DND-41 (cell line): ENCODE data around the gene POLDIP3.
A peak's percentile ranks its signal among the peaks of the same experiment; 100 is the strongest.
"Not testable (repeated sequence)": the region's sequence is repeated elsewhere in the genome, so short reads cannot be mapped to it uniquely, and the experiment has no call there.

ENCODE experiments used
- ATAC-seq: fragments of 200-7000 bp; cut with Tn5 transposase; 3 replicates; pipeline ENCODE4 v1.9.1; 2021; ENCODE audit warnings: low read depth; ENCODE audit not compliant: insufficient read depth
- DNase-seq: peaks from one replicate; pipeline ENCODE4 v3.0.0-alpha.2; 2020
- H2AFZ ChIP-seq: 2 replicates; pipeline ENCODE4 v1.6.0; 2012; ENCODE audit warnings: low read depth, low read length
- H3K27ac ChIP-seq: 2 replicates; pipeline ENCODE4 v1.5.1; 2012; ENCODE audit warnings: low read length, inconsistent platforms
- H3K27me3 ChIP-seq: fragments of 200-600 bp; sonication (generic); 2 replicates; pipeline ENCODE4 v1.6.0; 2012; ENCODE audit warnings: low read length, mild to moderate bottlenecking, inconsistent platforms; ENCODE audit not compliant: insufficient read depth, poor library complexity
- H3K36me3 ChIP-seq: 2 replicates; pipeline ENCODE4 v1.5.1; 2012; ENCODE audit warnings: low read length, inconsistent platforms; ENCODE audit not compliant: insufficient read depth
- H3K4me1 ChIP-seq: 2 replicates; pipeline ENCODE4 v1.5.1; 2012; ENCODE audit warnings: mild to moderate bottlenecking, low read length; ENCODE audit not compliant: insufficient read depth
- H3K4me2 ChIP-seq: 2 replicates; pipeline ENCODE4 v1.6.0; 2012; ENCODE audit warnings: mild to moderate bottlenecking, moderate library complexity, low read length, inconsistent platforms; ENCODE audit not compliant: insufficient read depth
- H3K4me3 ChIP-seq, 2 experiments: fragments of 200-600 bp in 1 of 2; shearing (Covaris generic) in 1 of 2; 2 replicates each; pipeline ENCODE4 v1.5.1; 2012 to 2016; ENCODE audit warnings: inconsistent platforms in 2 of 2, low read length in 2 of 2, mild to moderate bottlenecking in 2 of 2, low read depth in 1 of 2, moderate library complexity in 1 of 2
- H3K79me2 ChIP-seq: 2 replicates; pipeline ENCODE4 v1.6.0; 2012; ENCODE audit warnings: low read length, inconsistent platforms; ENCODE audit not compliant: insufficient read depth
- H3K9ac ChIP-seq: 2 replicates; pipeline ENCODE4 v1.6.0; 2012; ENCODE audit warnings: low read depth, mild to moderate bottlenecking, inconsistent platforms, low read length, moderate library complexity
- H3K9me3 ChIP-seq: 2 replicates; pipeline ENCODE4 v1.5.1; 2012; ENCODE audit warnings: low read length, moderate library complexity, mild to moderate bottlenecking, inconsistent platforms; ENCODE audit not compliant: insufficient read depth, severe bottlenecking
- H4K20me1 ChIP-seq: 2 replicates; pipeline ENCODE4 v1.6.0; 2012; ENCODE audit warnings: low read length; ENCODE audit not compliant: insufficient read depth
- CTCF ChIP-seq: IDR thresholded peaks from 2 replicates; pipeline ENCODE4 v1.5.1; 2012; ENCODE audit warnings: borderline replicate concordance, low read length, moderate library complexity, mild to moderate bottlenecking; ENCODE audit not compliant: poor library complexity, severe bottlenecking; ENCODE audit errors: extremely low read depth
- EZH2 ChIP-seq: IDR thresholded peaks from 3 replicates; pipeline ENCODE4 v1.6.1; 2012; ENCODE audit warnings: borderline replicate concordance, low read depth, mild to moderate bottlenecking, moderate library complexity, low read length, inconsistent platforms; ENCODE audit not compliant: severe bottlenecking

Gene POLDIP3

DNA sequence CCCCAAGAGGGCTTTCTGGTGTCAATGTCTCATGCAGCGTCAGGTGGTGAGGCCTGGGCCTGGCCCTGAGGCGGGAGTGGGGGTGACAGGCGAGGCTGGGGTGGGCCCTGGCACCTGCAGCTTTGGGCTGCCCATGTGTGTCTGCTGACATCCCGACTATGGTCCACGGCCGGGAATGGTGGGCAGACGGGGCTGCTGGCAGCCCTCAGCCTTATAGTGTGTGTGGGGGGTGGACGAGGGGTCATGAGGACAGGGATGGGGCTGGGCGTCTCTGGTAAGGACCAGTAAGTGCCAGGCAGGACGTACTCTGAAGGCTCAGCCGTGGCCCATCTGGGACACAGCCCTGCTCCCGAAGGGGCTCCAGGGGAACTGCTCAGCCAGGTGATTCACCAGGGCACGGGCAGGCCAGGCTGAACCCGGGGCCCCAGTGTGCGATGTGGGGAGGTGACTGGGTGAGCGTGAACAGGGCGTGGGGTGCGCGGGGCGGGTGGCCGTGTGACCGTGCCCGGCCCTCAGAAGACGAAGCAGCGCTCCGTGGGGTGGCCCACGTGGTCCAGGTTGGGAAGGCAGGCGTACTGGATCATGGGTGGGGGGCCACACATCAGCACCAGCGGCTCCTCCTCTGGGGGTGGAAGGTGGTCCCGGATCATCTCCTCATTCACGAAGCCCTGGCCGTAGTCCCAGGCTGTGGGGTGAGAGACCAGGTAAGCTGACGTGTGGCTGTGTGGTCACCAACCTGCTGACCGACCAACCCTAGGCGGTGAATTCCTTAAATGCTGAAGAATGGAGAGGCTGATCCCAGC lies 4.8 kb upstream of the POLDIP3 start:
- Histone ChIP-seq H2AFZ (no peak overlapping the region), H3K79me2 (peaks cover 2% of the 10 kb centered on the region), H3K9ac (no peak overlapping the region), H4K20me1 (no peaks in the 10 kb centered on the region), H3K36me3 (peaks cover 39% of the 10 kb centered on the region), H3K27ac (no peak overlapping the region), H3K4me3 (no peak overlapping the region), H3K9me3 (no peaks in the 10 kb centered on the region), H3K4me1 (peaks cover 27% of the 10 kb centered on the region), H3K4me2 (no peak overlapping the region), H3K27me3 (no peaks in the 10 kb centered on the region)
- DNase-seq (no peak), ATAC-seq (no peak)
- TF ChIP-seq CTCF (no peak), EZH2 (no peak)

GRCh38 chr22:42617155-42617983 lies 2.7 kb upstream of the POLDIP3 start:
- H3K36me3 ChIP-seq = peaks cover 30% of the 10 kb centered on the region
- peaks cover 41% of the 10 kb centered on the region for H3K4me1 ChIP-seq
- H2AFZ ChIP-seq = no peak overlapping the region
- no peak for DNase-seq
- no peaks in the 10 kb centered on the region for H3K27me3 ChIP-seq
- peaks cover 15% of the 10 kb centered on the region for H4K20me1 ChIP-seq
- 0 out of 2 replicates have a peak overlapping the region, but pooled peaks have one; percentile 19 for H3K27ac ChIP-seq
- no peak for ATAC-seq
- no peak overlapping the region for H3K9ac ChIP-seq
- H3K4me2 ChIP-seq = peak overlapping the region; percentile 1; the same call in 1 of the 2 replicates
- H3K9me3 ChIP-seq = no peaks in the 10 kb centered on the region
- H3K4me3 ChIP-seq = no peak overlapping the region
- TF ChIP-seq EZH2 = no peak
- no peak for TF ChIP-seq CTCF
- H3K79me2 ChIP-seq = peaks cover 23% of the 10 kb centered on the region

DNA sequence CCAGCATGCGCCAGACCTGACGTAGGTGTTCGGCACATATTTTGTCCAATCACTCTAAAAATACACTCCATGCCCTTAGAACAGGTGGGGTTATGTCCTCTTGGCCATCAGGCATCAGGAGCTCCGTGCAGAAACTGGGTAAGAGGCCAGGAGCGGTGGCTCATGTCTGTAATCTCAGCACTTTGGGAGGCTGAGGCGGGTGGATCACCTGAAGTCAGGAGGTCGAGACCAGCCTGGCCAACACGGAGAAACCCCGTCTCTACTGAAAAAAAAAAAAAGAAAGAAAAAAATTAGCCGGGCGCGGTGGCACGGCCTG lies 1.1 kb upstream of the POLDIP3 start:
- H3K4me1 ChIP-seq = peaks cover 50% of the 10 kb centered on the region
- not testable (repeated sequence) for H3K9me3 ChIP-seq, DNase-seq, H3K27me3 ChIP-seq, ATAC-seq
- peaks cover 28% of the 10 kb centered on the region for H4K20me1 ChIP-seq
- peak overlapping the region; percentile 14; the same call in 1 of the 2 replicates for H2AFZ ChIP-seq
- H3K4me3 ChIP-seq = peak overlapping the region in 1 of 2 experiments; percentile 95; a peak in 2 of 4 replicates
- H3K27ac ChIP-seq = peak overlapping the region; percentile 91
- H3K36me3 ChIP-seq = peaks cover 39% of the 10 kb centered on the region
- H3K9ac ChIP-seq = peak overlapping the region; percentile 93
- H3K79me2 ChIP-seq = peaks cover 39% of the 10 kb centered on the region
- peak overlapping the region; percentile 60 for H3K4me2 ChIP-seq
